HEK293T (cell line): Measurements from ENCODE around the gene UMAD1.

Experiments used
- ARNT ChIP-seq: fragments of 450-650 bp; IDR thresholded peaks from 2 replicates; pipeline ENCODE4 v1.6.1; 2017; ENCODE audit warnings: mild to moderate bottlenecking
- ELF4 ChIP-seq: fragments of 450-650 bp; IDR thresholded peaks from 2 replicates; pipeline ENCODE4 v1.6.1; 2017; ENCODE audit warnings: antibody characterized with exemption
- FOXA1 ChIP-seq: fragments of 450-650 bp; IDR thresholded peaks from 2 replicates; pipeline ENCODE4 v1.6.1; 2016; ENCODE audit warnings: mild to moderate bottlenecking
- FOXK2 ChIP-seq: fragments of 450-650 bp; IDR thresholded peaks from 2 replicates; pipeline ENCODE4 v1.6.1; 2016; ENCODE audit warnings: mild to moderate bottlenecking
- FOXM1 ChIP-seq: fragments of 450-650 bp; IDR thresholded peaks from 2 replicates; pipeline ENCODE4 v1.6.1; 2017; ENCODE audit warnings: mild to moderate bottlenecking, borderline replicate concordance
- HDGF ChIP-seq: fragments of 450-650 bp; IDR thresholded peaks from 2 replicates; pipeline ENCODE4 v1.6.1; 2017; ENCODE audit warnings: antibody characterized with exemption, borderline replicate concordance
- L3MBTL2 ChIP-seq: fragments of 450-650 bp; conservative IDR thresholded peaks from 2 replicates; pipeline ENCODE4 v1.6.1; 2016; ENCODE audit warnings: mild to moderate bottlenecking
- TARDBP ChIP-seq: fragments of 450-650 bp; IDR thresholded peaks from 2 replicates; pipeline ENCODE4 v1.6.1; 2016

DNA sequence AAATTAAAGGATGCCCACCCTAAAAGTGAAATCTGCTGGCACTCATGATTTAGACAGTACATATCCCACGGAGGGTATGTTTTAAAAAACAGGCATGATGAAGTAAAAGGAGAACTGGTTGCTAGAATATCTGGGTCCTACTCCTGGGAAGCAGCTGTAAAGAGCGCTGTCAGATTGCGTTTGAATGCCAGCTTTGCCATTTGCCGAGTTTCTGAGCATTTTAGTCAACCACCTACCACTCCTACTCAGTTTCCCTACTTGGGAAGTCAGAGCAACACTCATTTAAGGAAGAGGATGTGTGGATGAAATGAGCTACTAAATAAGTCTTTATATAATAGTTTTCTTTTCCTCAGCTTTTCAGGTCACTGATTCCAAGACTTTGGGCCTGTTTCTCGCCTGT, 1.1 kb upstream of the UMAD1 start:
- TF ChIP-seq L3MBTL2 (no peak), HDGF (no peak), ELF4 (no peak), ARNT (no peak), TARDBP (no peak), FOXA1 (no peak), FOXM1 (no peak), FOXK2 (no peak)
